ENCODE results near the gene LECT2.

The LECT2 gene

DNA sequence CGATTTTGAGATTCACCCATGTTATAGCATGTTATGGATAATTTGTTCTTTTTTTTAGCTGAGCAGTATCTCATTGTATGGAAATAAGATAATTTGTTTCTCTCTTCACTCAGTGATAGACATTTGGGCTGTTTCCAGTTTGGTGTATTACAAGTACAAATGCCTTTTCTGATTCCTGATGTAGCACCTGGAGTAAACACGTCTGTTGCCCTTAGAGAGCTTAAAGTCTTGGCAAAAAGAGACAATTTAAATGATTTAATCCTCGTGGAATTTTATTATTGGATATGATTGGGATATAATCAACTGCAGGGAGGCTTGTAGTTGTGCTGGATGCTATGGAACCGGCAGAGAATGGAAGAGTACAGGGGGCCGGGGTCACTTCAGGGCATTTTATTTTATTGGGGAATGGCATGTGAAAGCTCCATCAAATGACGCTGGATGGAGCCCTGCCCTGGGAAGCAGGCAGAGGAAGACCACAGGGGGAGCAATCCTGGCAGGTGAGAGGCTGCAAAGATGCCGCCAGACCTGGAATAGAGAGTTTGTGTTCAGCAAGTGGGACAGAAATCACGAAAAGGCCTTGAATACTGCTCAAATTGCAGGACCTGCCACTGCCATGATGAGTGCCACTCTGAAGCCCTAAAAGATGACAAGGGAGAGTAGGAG is 43.0 kb upstream of the LECT2 start:
- TF ChIP-seq CTCF (IDR thresholded peaks at IDR 0.05; ENCODE audit: low read depth, low read length) = no peak
- DNase-seq (ENCODE audit: extremely low read depth, low read depth) = no peak

- no peak for DNase-seq (ENCODE audit: extremely low read depth, low read depth)
- no peak for TF ChIP-seq CTCF (IDR thresholded peaks at IDR 0.05; ENCODE audit: low read depth, low read length)
Measured at GRCh38 chr5:135996611-135997010, 41.8 kb upstream of the LECT2 start.

- no peak for DNase-seq (ENCODE audit: extremely low read depth, low read depth)
- no peak for TF ChIP-seq CTCF (IDR thresholded peaks at IDR 0.05; ENCODE audit: low read depth, low read length)
Measured at GRCh38 chr5:135995976-135996375, 41.2 kb upstream of the LECT2 start.

GRCh38 chr5:135993880-135994636 is 39.3 kb upstream of the LECT2 start:
- no peak for TF ChIP-seq CTCF (IDR thresholded peaks at IDR 0.05; ENCODE audit: low read depth, low read length)

DNA sequence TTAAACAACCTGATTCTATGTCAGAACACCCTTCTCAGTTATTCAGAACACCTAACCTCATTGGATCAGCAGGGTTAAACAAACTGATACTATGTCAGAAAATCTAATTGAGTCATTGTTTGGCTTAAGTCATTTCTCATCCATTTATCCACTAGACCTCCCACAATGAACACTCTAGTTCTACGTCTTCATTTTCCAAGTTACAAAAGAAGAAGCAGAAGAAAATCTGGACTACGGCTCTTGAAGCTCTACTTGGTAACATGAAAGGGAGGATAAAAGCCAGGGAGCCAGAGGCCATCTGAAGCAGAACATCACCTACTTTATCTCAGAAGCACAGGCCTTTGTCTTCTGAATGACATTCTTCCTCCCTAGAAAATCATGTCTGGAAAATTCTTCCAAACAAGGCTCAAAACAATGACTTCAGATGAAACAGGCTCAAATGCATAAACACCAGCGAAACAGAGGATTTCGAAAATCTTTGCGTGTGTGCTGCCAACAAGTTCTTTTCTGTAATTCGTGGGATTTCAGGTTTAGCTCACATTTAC is 38.6 kb upstream of the LECT2 start:
- DNase-seq (ENCODE audit: extremely low read depth, low read depth) = no peak
- no peak for TF ChIP-seq CTCF (IDR thresholded peaks at IDR 0.05; ENCODE audit: low read depth, low read length)

More at GRCh38 chr5:135993880-135994636, 39.3 kb upstream of the LECT2 start:
- no peak for DNase-seq (ENCODE audit: extremely low read depth, low read depth)

- no peak for TF ChIP-seq CTCF (IDR thresholded peaks at IDR 0.05; ENCODE audit: low read depth, low read length)
- no peak for DNase-seq (ENCODE audit: extremely low read depth, low read depth)
Measured at GRCh38 chr5:135991429-135991828, 36.6 kb upstream of the LECT2 start.
